ENCODE measurements around the gene GRM5.

- TF ChIP-seq POLR2A (IDR thresholded peaks at IDR 0.05) = no peak
- TF ChIP-seq CTCF (IDR thresholded peaks at IDR 0.05) = no peak
Measured at GRCh38 chr11:88455974-88456373, 609.8 kb downstream of the GRM5 start.
